ENCODE results near the gene TANC1. TPM values are rescaled to one million over a fixed set of nuclear protein-coding genes. Genes with fewer than 3 reads are reported as not detected.

The TANC1 gene
- total RNA-seq, 5 donors from 2014 or later (not counting 1 experiment from before 2014, with no cell fraction given) = 0.26 to 0.61 (median 0.50) TPM

DNA sequence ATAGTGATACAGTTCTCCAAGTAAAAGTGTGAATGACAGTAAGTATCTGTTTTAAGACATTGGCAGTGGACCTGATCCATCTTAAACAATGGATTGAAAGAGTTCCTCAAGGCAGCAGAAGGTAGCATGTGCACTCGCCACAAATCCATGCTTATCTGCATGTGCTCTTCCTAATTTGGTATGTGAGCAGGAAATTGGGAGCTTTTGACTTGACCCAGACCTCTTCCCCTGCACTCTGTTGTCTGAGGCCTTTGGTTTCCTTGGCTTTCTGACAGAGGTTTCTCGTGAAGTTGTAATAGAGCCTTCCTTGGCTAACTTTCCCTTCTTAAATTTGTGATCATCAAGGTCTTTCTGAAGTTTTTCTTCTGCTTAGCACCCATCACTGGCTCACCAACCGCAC, 204.0 kb downstream of the TANC1 start:
- ChIA-PET POLR2A (no interaction called here), CTCF (interaction anchor here in 1 of 2 donors (0.6 kb wide), 1 partner anchor 761 kb away, joined by 3 read pairs; no protein-coding TSS in a partner anchor)
- Histone ChIP-seq H3K36me3 (ENCODE audit: control insufficient read depth in 2 of 2, extremely low read depth in 1 of 2, insufficient read depth in 1 of 2, low read length in 1 of 2) (no peaks in the 10 kb centered on the region), H3K9me3 (no peaks in the 10 kb centered on the region), H3K27me3 (replicated peaks in 1 of 2; ENCODE audit: control insufficient read depth in 2 of 2, extremely low read depth in 1 of 2, insufficient read depth in 2 of 2, low read length in 1 of 2) (no peaks in the 10 kb centered on the region), H3K4me3 (ENCODE audit: control insufficient read depth in 1 of 2, extremely low read depth in 1 of 2, low read length in 1 of 2) (no peak overlapping the region), H3K27ac (ENCODE audit: low read length) (no peak overlapping the region), H3K4me1 (ENCODE audit: control insufficient read depth in 1 of 2, extremely low read depth in 1 of 2, insufficient read depth in 2 of 2, low read length in 2 of 2) (no peaks in the 10 kb centered on the region)
- no peak overlapping the region for H3K27ac Mint-ChIP-seq
- peaks cover 0 to 1% (median 0%) of the 10 kb centered on the region in 3 donors for H3K4me1 Mint-ChIP-seq
- WGBS (ENCODE audit: insufficient coverage) = no CpG with 5 or more reads among the region's 3 CpGs
- H3K27me3 Mint-ChIP-seq = no peaks in the 10 kb centered on the region
- ATAC-seq (replicated peaks in 1 of 4) = no peak
- DNase-seq = no peak
- H3K36me3 Mint-ChIP-seq = no peaks in the 10 kb centered on the region
- no peak overlapping the region for H3K4me3 Mint-ChIP-seq
- no peaks in the 10 kb centered on the region for H3K9me3 Mint-ChIP-seq

DNA sequence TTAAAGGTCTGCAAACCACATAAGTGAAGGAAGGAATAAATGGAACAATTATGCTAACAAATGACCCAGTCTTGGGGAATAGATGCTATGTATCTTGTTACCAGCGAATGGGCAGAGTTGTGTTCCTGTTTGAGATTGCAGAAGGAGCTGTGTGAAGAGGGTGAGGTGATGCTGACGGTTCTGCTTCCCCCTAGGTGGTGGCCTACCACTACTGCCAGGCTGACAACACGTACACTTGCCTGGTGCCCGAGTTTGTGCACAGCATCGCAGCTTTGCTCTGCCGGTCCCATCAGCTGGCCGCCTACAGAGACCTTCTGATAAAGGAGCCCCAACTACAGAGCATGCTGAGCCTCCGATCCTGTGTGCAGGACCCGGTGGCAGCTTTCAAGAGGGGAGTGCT, 206.3 kb downstream of the TANC1 start:
- no peaks in the 10 kb centered on the region for H3K27me3 ChIP-seq (replicated peaks in 1 of 2; ENCODE audit: control insufficient read depth in 2 of 2, extremely low read depth in 1 of 2, insufficient read depth in 2 of 2, low read length in 1 of 2)
- 85% methylated on average over 5 of the region's 9 CpGs for WGBS (ENCODE audit: insufficient coverage)
- Mint-ChIP-seq H3K9me3 (no peaks in the 10 kb centered on the region), H3K4me1 (peaks cover 3 to 13% (median 4%) of the 10 kb centered on the region in 3 donors), H3K27ac (no peak overlapping the region), H3K27me3 (no peaks in the 10 kb centered on the region), H3K4me3 (no peak overlapping the region), H3K36me3 (no peaks in the 10 kb centered on the region)
- no peaks in the 10 kb centered on the region for H3K9me3 ChIP-seq
- DNase-seq (no peak), ATAC-seq (replicated peaks in 1 of 4) (no peak)
- H3K4me1 ChIP-seq (ENCODE audit: control insufficient read depth in 1 of 2, extremely low read depth in 1 of 2, insufficient read depth in 2 of 2, low read length in 2 of 2) = no peaks in the 10 kb centered on the region
- CTCF ChIA-PET = no interaction called here
- H3K36me3 ChIP-seq (ENCODE audit: control insufficient read depth in 2 of 2, extremely low read depth in 1 of 2, insufficient read depth in 1 of 2, low read length in 1 of 2) = no peaks in the 10 kb centered on the region
- no peak overlapping the region for H3K4me3 ChIP-seq (ENCODE audit: control insufficient read depth in 1 of 2, extremely low read depth in 1 of 2, low read length in 1 of 2)
- no peak overlapping the region for H3K27ac ChIP-seq (ENCODE audit: low read length)
- POLR2A ChIA-PET = interaction anchor here in 1 of 2 donors (0.5 kb wide), 1 partner anchor 585 kb away, joined by 3 read pairs; no protein-coding TSS in a partner anchor

DNA sequence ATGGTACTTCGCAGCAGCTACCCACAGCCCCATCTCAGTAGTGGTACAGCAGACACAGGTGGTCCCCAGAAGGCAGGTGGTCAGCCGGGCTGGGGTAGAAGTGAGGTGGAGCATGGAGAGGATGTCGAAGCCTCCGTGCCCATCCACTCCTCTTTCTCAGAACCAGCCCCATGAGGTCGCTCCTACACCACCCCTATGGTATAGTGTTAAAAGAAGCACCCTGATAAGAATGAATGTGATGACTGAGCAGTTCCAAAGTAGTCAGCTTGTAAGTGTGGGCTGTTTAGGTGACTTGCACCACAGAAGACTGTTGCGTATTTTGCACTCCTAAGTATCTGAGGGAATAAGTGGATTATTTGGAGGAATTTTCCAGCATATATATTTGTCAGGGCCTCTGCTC, 206.7 kb downstream of the TANC1 start:
- CTCF ChIA-PET = no interaction called here
- no peak overlapping the region for H3K4me3 ChIP-seq (ENCODE audit: control insufficient read depth in 1 of 2, extremely low read depth in 1 of 2, low read length in 1 of 2)
- Mint-ChIP-seq H3K4me3 (no peak overlapping the region), H3K27me3 (no peaks in the 10 kb centered on the region), H3K27ac (no peak overlapping the region), H3K9me3 (no peaks in the 10 kb centered on the region), H3K36me3 (no peaks in the 10 kb centered on the region), H3K4me1 (peaks cover 3 to 13% (median 4%) of the 10 kb centered on the region in 3 donors)
- WGBS (ENCODE audit: insufficient coverage) = 80% methylated on average over 1 of the region's 6 CpGs
- POLR2A ChIA-PET = interaction anchor here in 1 of 2 donors (0.5 kb wide), 1 partner anchor 585 kb away, joined by 3 read pairs; no protein-coding TSS in a partner anchor
- H3K4me1 ChIP-seq (ENCODE audit: control insufficient read depth in 1 of 2, extremely low read depth in 1 of 2, insufficient read depth in 2 of 2, low read length in 2 of 2) = no peaks in the 10 kb centered on the region
- no peaks in the 10 kb centered on the region for H3K36me3 ChIP-seq (ENCODE audit: control insufficient read depth in 2 of 2, extremely low read depth in 1 of 2, insufficient read depth in 1 of 2, low read length in 1 of 2)
- DNase-seq = peak in 1 of 35 experiments; percentile 5
- H3K27me3 ChIP-seq (replicated peaks in 1 of 2; ENCODE audit: control insufficient read depth in 2 of 2, extremely low read depth in 1 of 2, insufficient read depth in 2 of 2, low read length in 1 of 2) = no peaks in the 10 kb centered on the region
- no peak overlapping the region for H3K27ac ChIP-seq (ENCODE audit: low read length)
- H3K9me3 ChIP-seq = no peaks in the 10 kb centered on the region
- ATAC-seq (replicated peaks in 1 of 4) = no peak

GRCh38 chr2:159175927-159176326, 207.5 kb downstream of the TANC1 start:
- no peak overlapping the region for H3K4me3 Mint-ChIP-seq
- H3K4me1 Mint-ChIP-seq = peaks cover 3 to 13% (median 4%) of the 10 kb centered on the region in 3 donors
- Histone ChIP-seq H3K4me1 (ENCODE audit: control insufficient read depth in 1 of 2, extremely low read depth in 1 of 2, insufficient read depth in 2 of 2, low read length in 2 of 2) (no peaks in the 10 kb centered on the region), H3K9me3 (no peaks in the 10 kb centered on the region), H3K4me3 (ENCODE audit: control insufficient read depth in 1 of 2, extremely low read depth in 1 of 2, low read length in 1 of 2) (no peak overlapping the region), H3K36me3 (ENCODE audit: control insufficient read depth in 2 of 2, extremely low read depth in 1 of 2, insufficient read depth in 1 of 2, low read length in 1 of 2) (no peaks in the 10 kb centered on the region), H3K27ac (ENCODE audit: low read length) (no peak overlapping the region), H3K27me3 (replicated peaks in 1 of 2; ENCODE audit: control insufficient read depth in 2 of 2, extremely low read depth in 1 of 2, insufficient read depth in 2 of 2, low read length in 1 of 2) (no peaks in the 10 kb centered on the region)
- POLR2A ChIA-PET = no interaction called here
- WGBS (ENCODE audit: insufficient coverage) = 71% methylated on average over 1 of the region's 3 CpGs
- no peaks in the 10 kb centered on the region for H3K36me3 Mint-ChIP-seq
- DNase-seq = no peak
- no peak for ATAC-seq (replicated peaks in 1 of 4)
- H3K9me3 Mint-ChIP-seq = no peaks in the 10 kb centered on the region
- CTCF ChIA-PET = interaction anchor here in 1 of 2 donors (0.6 kb wide), 1 partner anchor 38 kb away, joined by 3 read pairs; no protein-coding TSS in a partner anchor
- no peaks in the 10 kb centered on the region for H3K27me3 Mint-ChIP-seq
- H3K27ac Mint-ChIP-seq = no peak overlapping the region

DNA sequence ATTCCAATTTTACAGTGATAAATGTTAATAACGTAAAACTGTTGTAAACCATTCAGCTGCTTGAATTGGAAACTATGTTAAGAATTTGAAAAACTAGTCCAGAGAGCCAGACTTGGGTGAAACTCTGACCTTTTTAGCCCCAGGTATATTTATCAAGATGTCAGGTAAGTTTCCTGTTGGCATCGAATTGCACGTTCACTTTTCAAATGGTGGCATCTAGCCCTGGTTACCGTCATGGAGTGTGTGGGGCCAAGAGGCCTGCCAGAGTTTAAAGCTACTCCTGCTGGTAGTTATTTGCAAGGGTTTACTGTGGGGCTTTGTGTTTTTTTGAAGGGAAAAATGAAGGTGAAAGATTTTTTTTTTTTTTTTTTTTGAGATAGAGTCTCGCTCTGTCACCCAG, 208.1 kb downstream of the TANC1 start:
- 90% methylated on average over 3 of the region's 5 CpGs for WGBS (ENCODE audit: insufficient coverage)
- peaks cover 3 to 13% (median 4%) of the 10 kb centered on the region in 3 donors for H3K4me1 Mint-ChIP-seq
- no peaks in the 10 kb centered on the region for H3K4me1 ChIP-seq (ENCODE audit: control insufficient read depth in 1 of 2, extremely low read depth in 1 of 2, insufficient read depth in 2 of 2, low read length in 2 of 2)
- H3K27ac ChIP-seq (ENCODE audit: low read length) = no peak overlapping the region
- H3K4me3 ChIP-seq (ENCODE audit: control insufficient read depth in 1 of 2, extremely low read depth in 1 of 2, low read length in 1 of 2) = no peak overlapping the region
- H3K27me3 Mint-ChIP-seq = no peaks in the 10 kb centered on the region
- no peaks in the 10 kb centered on the region for H3K9me3 ChIP-seq
- H3K27ac Mint-ChIP-seq = no peak overlapping the region
- H3K36me3 ChIP-seq (ENCODE audit: control insufficient read depth in 2 of 2, extremely low read depth in 1 of 2, insufficient read depth in 1 of 2, low read length in 1 of 2) = no peaks in the 10 kb centered on the region
- H3K36me3 Mint-ChIP-seq = no peaks in the 10 kb centered on the region
- ChIA-PET POLR2A (interaction anchor here in 1 of 2 donors (0.7 kb wide), 1 partner anchor 9 kb away, joined by 6 read pairs; no protein-coding TSS in a partner anchor), CTCF (no interaction called here)
- no peaks in the 10 kb centered on the region for H3K9me3 Mint-ChIP-seq
- DNase-seq (no peak), ATAC-seq (replicated peaks in 1 of 4) (no peak)
- no peak overlapping the region for H3K4me3 Mint-ChIP-seq
- H3K27me3 ChIP-seq (replicated peaks in 1 of 2; ENCODE audit: control insufficient read depth in 2 of 2, extremely low read depth in 1 of 2, insufficient read depth in 2 of 2, low read length in 1 of 2) = no peaks in the 10 kb centered on the region

DNA sequence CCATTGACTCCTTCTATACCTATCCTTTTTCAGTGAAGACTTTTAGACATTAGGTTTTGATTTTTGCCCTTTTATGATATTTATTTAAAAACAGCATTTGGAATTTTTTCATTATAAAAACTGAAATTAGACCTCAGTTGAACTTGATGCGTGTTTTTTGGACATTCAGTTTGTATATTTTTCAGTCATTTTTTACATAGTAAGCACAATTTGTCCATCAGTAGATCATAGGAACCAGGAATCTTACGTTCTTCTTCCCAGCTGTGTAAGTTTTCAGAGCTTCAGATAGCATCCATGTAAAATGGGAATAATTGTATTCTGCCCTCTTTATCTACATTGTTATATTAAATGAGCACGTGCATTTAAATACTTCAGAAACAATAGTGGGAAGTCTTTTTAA, 208.9 kb downstream of the TANC1 start:
- CTCF ChIA-PET = no interaction called here
- no peaks in the 10 kb centered on the region for H3K36me3 Mint-ChIP-seq
- H3K9me3 Mint-ChIP-seq = no peaks in the 10 kb centered on the region
- no peak overlapping the region for H3K4me3 ChIP-seq (ENCODE audit: control insufficient read depth in 1 of 2, extremely low read depth in 1 of 2, low read length in 1 of 2)
- H3K4me1 Mint-ChIP-seq = peaks cover 3 to 13% (median 4%) of the 10 kb centered on the region in 3 donors
- no peak overlapping the region for H3K27ac ChIP-seq (ENCODE audit: low read length)
- ATAC-seq (replicated peaks in 1 of 4) = no peak
- H3K9me3 ChIP-seq = no peaks in the 10 kb centered on the region
- POLR2A ChIA-PET = no interaction called here
- H3K27ac Mint-ChIP-seq = no peak overlapping the region
- no peaks in the 10 kb centered on the region for H3K36me3 ChIP-seq (ENCODE audit: control insufficient read depth in 2 of 2, extremely low read depth in 1 of 2, insufficient read depth in 1 of 2, low read length in 1 of 2)
- no peak overlapping the region for H3K4me3 Mint-ChIP-seq
- no peaks in the 10 kb centered on the region for H3K4me1 ChIP-seq (ENCODE audit: control insufficient read depth in 1 of 2, extremely low read depth in 1 of 2, insufficient read depth in 2 of 2, low read length in 2 of 2)
- H3K27me3 ChIP-seq (replicated peaks in 1 of 2; ENCODE audit: control insufficient read depth in 2 of 2, extremely low read depth in 1 of 2, insufficient read depth in 2 of 2, low read length in 1 of 2) = no peaks in the 10 kb centered on the region
- no peak for DNase-seq
- 100% methylated on average over 1 of the region's 3 CpGs for WGBS (ENCODE audit: insufficient coverage)
- H3K27me3 Mint-ChIP-seq = no peaks in the 10 kb centered on the region

Data from T-cell (primary cell).